HG03097 (cell line): Measurements from ENCODE around the gene CMIP.

Source experiments
- ATAC-seq: cut with Tn5 transposase; IDR thresholded peaks from one replicate; pipeline ENCODE4 v1.9.1; 2021; ENCODE audit not compliant: unreplicated experiment, low FRiP score

Gene CMIP

DNA sequence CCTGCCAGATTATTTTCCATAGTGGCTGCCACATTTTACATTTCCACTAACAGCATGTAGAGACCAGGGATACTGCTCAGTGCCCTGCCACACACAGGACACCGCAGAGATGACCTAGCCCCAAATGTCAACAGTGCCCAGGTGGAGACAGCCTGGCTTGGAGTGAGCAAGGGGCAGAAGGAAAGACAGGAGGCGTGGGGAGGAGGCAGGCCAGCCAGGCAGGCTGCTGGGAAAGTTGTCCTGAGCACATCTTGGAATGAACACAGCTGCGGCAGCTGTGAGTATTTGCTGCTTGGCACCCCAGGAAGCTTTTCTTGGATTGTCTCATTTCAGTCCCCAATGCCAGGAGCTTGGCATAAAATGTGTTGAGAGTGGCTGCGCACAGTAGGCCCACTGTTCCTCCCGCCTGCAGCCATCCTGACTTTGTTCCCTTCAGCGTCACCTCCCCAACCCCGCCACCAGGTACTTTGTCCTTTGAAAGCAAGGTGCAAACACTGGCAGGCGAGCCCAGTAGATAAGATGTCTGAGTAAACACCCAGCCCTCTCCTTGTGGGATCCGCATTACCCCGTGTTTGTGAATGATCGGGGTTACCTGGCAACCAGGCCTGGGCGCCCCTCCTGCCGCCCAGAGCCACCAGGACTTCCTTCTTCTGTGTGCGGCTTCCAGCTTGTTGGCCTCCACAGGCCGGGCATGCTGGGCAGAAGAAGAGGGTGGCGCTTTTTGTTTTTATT, 114.0 kb downstream of the CMIP start:
- no peak for ATAC-seq

DNA sequence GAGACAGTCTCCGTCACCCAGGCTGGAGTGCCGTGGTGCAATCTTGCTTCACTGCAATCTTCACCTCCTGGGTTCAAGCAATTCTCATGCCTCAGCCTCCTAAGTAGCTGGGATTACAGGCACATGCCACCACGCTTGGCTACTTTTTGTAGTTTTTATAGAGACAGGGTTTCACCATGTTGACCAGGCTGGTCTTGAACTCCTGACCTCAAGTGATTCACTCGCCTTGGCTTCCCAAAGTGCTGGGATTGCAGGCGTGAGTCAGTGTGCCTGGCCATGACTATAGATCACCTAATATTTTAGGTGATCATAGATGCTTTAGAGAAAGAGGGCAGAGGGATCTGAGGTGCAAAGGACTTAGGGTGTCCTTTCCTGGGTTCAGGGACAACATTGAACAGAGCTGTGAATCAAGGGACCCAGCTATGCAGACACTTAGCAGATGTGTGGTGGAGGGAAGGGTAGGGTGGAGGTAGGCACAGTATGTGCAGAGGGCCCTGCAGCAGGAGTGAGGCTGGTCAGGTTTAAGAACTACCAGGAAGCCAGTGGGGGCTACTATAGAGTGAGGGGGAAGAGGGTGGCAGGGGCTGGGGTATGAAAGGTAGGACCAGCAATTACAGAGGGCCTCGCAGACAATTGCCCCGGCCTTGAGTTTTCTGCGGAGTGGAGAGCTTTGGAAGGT, 116.5 kb downstream of the CMIP start:
- no peak for ATAC-seq

DNA sequence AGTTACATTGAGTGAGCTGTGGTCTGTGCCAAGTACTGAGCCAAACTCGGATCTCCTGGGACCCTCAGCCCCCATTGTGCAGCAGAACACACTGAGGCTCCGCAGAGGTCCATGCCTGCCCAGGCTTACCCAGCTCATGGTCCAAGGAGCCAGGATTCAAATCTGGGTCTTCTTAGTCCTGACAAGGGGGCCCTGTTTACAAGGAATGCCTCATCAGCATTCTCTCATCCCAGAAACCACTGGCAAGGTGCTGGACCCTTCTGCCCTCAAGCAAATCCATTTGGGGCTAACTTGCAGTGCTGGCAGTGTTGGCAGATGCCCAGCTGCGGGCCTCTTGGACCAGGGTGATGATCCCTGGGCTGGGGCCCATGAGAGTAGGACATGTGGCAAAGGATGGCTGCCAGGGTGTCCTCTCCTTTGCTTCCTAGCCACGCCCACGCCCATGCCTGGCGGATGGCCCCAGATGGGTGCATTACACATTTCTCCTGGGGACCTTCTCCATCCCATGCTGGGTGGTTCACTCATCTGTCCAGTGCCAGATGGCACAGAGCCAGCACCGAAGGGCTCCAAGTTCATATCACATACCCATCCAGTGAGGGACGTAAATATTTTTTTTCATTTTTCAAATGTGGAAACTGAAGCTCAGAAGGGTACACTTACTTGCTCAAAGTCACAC, 117.7 kb downstream of the CMIP start:
- no peak for ATAC-seq

DNA sequence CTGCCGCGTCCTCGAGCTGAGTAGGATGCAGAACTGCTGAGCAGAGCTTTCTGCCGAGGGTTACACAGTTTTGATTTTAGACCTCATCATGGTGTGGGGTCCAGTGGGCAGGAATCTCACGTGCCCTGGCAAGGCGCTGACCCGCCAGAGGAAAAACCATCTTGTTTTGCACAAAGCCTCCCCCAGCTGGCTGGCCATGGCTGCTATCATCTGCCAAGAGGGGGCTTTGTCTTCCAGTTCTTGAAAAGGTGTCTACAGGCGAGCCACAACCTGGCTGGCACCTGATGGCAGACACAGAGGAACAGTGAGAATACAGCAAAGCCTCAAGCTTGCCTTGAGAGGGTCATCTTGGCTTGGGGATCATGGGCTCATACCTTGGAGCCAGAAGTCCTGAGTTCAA, 118.3 kb downstream of the CMIP start:
- ATAC-seq = no peak

DNA sequence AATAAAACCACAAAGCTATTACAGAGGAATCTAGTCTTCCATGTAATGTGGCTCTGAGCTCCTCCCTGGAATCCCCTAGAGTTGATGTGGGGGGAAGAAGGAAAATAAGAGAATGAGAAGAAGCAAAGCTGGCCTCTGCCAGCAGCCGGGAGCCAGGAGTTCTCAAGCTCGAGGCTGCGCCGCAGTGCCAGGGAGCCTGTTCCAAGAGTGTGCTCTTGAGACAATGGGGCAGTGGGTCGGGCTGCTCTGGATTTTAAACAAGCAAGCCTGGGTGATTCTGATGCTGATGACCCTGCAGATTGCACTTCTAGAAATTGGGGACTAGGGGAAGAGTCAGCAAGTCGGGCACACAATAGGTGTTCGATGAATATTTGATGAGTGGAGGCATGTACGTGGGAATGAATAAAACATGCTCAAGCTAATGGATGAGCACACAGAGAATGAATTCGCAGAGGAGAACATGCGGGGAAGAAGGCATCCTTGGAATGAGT, 119.9 kb downstream of the CMIP start:
- no peak for ATAC-seq

DNA sequence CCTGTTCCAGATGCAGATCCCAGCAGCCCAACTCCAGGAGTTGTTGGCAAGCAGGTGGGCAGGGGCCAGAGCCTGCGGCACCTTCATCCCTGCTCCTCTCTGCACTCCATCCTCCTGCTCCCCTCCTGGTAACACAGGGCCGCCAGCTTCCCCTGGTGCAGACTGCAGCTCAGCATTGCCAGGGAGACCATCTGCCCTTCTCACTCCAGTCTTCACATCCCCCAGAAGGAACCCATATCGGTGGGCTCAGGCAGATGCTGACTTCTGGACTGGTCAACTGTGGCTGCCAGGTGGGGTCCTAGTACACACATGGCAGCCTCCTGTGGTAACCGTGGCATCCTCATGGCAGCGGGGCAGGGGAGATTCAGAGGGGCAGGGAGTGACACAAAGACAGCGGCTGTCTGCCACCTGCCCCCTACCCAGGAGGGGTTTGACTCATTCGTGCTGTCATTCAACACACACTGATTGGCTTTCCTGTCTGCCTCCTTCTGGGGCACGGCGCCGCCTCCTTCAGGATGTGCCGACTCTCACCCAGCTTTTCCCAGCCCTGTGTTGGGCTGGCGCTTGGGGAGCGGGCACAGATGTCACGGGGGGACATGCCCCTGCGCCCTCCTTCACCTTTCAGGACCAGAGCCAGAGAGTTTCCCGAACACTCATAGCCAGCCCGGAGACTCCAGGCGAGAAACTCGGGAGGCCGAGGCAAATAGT, 120.9 kb downstream of the CMIP start:
- ATAC-seq = no peak

DNA sequence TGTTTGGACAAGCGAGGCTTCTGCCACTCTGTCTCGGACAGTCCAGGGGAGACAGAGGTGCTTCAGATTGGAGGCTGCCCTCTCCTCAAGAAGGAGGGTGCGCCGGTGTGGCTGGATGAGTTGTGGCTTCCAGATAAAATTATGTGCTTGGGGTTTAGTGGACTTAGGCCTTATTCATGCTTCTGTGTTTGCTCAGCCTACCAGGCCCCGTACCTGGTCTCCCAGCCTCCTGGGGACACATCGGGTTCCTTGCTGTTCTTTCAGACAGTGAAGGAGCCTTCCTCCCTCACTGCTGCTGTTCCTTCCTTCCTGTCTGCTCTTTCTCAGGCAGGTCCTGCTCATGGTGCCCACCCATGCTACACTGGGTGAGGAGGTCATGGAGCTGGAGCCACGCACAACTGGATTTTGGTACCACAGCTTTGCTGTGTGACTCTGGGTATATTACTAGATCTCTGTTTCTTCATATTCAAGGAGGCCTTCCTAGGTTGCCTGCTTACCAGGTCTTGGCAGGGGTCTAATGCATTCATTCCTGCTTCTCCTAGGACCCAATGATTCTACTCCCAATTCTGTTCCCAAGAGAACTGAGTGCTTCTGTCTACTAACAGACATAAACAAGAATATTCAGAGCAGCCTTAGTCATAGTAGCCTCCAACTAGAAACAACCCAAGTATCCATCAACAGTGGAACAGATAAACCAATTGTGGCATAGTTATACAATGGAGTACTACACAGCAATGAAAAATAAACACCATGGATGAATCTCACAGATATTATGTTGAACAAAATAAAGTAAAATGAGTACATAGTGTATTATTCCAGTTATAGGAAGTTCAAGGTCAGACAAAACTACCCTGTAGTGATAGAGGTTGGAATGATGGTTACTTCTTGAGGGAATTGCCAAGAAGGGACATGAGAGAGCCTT, 121.7 kb downstream of the CMIP start:
- no peak for ATAC-seq

DNA sequence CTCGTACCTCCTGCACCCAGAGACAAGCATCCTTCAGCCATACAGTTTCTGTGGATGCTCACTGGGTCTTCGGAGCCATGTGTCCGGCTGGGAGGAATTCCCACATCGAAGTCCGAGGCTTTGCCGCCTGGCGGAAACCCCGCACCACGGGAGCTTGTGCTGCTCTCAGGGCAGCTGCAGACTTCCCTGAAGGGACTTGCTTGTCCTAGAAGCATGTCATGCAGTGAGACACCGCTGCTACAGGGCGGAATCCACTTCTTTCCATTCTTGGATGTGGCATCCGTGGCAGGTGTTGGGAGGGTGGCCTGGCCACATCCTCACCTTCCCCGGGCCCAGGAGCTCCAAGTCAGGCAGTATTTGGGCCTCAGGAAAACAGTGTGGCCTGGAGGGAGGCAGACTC, 122.5 kb downstream of the CMIP start:
- ATAC-seq = no peak

DNA sequence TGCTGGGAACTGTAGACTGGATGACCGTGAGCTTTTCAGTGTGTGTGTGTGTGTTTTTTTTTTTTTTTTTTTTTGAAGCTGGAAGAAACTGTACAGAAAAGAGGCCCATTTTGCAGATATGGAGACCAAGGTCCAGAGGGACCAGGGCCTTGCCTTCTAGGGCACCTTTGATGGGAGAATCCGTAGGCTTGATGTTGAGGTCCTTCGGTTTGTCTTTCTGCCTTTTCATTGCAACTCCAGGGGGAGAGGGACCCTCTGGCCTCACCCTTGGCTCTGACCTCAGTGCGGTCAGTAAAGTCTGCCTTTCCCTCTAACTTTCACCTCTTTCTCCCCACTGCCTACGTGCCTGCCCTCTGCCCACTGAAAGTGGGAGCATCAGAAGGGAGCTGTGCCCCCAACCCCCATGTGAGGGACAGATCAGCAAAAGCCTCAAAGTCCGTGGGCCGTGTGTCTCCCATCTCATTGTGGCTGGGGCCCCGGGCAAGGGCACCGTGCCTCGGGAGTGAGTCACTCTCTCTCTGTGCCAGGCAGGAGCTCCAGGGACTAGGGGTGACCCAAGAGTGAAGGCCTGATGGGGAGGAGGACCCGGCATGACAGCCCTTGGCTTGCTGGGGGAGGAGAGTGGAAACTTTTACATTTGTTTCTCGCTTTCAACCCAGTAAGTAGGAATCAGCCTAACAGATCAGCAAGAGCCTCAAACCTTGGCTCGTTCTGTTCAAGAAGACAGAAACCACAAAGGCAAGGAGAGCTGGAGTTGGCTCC, 123.6 kb downstream of the CMIP start:
- no peak for ATAC-seq

DNA sequence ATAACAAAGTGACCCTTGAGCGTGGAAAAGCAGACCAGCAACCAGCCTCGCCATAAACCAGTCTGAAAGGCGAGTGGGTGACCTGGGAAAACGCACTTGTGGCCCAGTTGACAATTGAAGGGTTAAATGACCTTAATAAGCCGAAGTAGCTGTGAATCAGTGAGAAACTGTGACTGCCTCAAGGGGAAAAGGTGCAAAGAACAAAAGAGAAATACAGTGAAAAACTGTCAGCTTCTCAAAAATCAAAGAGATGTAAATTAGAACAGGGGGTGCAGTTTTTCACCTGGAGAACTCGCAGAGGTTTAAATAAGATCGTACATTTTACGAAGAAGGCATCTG, 124.1 kb downstream of the CMIP start:
- ATAC-seq = no peak

DNA sequence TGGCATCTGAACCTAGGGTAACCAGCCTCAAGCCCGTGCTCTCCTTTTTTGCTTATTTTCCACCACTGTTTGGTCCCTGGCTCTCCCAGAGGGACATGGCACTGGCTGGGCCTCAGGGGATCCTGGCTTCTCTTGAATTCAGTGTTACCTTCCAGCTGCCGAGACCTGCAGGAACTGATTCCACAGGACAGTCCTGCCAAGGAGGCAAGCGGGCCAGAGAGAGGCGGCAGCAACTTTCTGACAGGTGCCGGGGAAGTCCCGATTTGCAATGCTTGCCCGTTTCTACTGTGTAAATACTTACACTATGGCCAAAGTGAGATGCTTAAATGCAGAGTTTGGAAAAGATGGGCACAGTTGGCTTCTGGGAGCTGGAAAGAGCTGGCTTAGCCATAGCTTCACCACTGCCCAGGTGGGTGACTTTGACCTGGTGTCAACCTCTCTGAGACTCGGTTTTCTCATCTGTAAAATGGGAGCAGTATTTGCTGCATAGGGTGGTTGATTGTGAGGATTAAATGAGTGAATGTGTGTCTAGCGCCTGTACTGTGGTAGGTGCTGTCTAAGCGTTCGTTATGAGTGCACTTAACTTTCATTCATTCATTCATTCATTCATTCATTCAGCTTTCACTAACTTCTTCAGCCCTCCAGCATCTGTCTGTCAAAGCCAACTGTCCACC, 124.9 kb downstream of the CMIP start:
- no peak for ATAC-seq

DNA sequence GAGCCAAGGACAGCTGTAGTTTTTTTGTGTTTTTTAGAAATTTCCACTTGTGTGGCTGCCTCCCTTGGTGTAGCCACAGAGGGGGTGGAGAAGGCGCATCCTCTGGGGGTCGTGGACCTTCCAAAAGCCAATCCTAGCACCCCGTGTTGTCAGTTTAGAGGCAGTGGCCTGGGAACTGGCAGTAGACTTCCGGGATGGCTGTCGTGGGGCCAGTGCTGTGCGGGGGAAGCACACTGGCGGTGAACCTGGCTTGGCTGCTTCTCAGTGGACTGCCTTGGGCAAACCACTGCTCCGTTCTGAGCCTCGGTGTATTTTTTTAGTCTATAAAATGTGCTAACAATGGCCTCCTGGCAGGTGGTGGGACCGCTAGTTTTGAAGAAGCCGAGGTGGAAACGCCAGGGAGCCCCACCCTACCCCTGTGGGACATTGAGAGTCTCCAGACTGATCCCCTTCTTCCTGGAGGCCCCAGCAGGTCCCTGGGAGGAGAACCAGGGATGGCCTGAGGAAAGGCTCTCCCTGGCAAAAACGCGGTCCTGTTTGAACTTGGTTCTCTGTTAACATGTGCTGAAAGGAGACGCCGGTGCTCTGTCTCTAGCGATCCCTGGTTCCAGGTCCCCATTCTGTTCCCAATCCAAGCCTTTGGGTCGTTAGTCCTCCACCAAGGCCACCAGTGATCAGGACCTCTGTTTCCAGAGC, 125.7 kb downstream of the CMIP start:
- no peak for ATAC-seq

DNA sequence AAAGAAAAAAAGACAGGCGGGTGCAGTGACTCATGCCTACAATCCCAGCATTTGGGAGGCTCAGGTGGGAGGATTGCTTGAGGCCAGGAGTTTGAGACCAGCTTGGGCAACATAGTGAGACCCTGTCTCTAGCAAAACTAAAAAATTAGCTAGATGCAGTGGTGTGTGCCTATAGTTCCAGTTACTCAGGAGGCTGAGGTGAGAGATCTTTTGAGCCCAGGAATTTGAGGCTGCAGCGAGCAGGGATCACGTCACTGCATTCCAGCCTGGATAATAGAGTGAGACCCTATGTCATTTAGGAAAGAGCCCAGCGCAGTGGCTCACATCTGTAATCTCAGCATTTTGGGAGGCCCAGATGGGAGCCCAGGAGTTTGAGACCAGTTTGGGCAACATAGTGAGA, 126.6 kb downstream of the CMIP start:
- no peak for ATAC-seq

DNA sequence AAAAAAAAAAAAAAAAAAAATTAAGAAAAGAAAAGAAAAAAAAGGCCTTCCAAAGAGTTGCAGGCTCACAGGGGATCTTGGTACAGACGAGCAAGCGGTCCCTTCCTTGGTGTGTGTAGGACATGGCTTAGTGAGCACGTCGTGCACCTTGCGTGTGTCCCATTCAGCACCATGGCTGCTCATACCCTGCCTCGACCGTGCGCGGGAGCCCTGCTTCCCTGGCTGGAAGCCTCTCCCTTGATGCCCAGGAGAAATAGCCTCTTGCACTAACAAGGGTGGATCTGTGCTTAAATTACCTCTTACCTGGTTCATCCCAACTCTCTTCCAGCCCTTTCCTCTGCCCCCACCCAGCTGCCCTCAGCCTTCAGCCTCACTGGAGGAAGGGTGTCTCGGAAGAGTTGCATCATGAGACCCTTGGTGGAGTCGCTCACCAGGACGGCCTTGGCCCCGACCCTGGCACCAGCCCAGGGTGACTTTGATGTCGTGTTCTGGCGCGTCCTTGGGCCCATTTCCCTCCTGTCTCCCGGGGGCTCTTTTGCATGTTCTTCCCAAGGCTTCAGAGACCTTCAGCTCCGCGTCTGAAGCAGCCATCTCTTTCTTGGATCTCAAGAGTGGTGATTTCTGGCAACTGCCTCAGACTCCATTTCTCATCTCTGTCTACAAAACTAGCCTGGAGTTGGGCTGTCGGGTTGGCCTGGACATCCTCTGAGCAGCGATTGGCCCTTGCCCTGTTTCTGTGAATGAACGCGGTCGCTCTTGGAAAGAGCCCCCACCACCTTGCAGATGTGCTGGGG, 127.2 kb downstream of the CMIP start:
- ATAC-seq = no peak

DNA sequence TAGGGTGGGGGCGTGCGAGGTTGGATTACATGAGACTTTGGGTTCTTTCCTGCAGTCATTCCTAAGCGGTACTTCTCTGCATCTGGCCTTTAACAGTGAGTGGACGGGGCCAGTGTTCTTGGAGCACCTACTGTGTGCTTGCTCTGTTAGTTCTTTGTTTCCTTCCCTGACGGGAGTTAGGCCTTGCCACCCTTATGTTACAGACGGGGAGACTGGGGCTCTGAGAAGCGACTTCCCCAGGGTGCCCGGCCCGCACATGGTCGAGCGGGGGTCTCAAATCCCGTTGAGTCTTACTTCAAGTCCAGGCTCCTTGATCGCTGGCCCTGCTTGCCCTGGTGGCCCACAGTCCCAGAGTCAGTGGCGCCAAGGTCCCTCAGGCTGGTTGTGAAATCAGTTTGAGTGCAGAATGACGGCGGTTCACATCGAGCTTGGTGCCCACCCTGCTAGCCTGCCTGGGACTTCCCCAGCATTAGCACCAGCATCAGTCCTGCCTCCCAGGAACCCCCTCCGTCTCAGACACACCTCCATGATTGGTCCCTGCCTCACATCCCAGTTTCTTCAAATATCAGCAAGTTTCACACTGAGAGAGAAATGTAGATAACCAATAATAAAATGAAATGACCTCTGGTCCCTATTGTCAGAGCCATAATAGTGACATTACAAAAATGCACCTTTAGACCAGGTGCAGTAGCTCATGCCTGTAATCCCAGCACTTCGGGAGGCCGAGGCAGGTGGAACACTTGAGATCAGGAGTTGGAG, 128.0 kb downstream of the CMIP start:
- no peak for ATAC-seq

DNA sequence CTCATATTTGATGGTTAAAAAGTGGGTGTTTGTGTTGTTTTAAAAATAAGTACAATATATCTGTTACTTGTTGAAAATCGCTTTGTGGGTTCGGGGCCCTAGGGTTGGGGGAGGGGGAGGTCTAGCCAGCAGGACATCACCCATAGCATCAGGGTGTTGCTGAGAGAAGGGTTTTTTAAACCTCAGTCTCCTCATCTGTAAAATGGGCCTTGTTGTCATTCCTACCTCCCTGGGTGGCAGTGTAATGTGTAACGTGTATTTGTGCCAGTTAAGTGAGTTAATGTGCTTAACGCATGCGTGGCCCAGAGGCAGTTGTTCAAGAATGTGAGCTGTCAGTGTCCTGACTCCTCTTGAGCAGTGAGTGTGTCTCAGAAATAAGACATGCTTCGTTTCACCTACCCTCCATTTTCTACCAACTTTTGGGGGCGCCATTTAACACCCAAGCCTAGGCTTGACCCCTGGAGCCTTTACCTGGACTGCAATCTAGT, 129.0 kb downstream of the CMIP start:
- ATAC-seq = no peak

DNA sequence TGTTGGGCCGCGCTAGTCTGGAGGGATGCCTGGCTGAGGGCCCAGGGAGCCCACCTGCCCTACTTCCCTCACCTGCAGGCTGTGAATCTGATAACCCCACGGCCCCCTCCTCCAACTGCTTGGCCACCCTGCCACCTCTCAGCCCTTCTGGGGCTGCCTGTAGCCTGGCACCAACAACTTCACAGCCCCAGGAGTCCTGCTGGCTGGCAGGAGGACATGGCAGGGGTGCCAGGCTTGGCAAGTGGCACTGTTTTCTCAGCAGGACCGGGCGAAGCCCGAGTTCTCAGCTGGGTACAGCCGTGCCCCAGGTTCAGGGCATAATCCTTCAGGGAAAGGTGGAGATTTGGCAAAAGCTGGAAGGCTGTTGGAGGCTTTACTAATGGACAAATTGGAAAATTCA, 129.6 kb downstream of the CMIP start:
- ATAC-seq = no peak
